HG02588 (cell line): ENCODE data around the gene UQCRH.
A peak's percentile ranks its signal among the peaks of the same experiment; 100 is the strongest.

Experiments
- ATAC-seq: cut with Tn5 transposase; IDR thresholded peaks from one replicate; pipeline ENCODE4 v1.9.1; 2021; ENCODE audit warnings: mild to moderate bottlenecking, moderate library complexity; ENCODE audit not compliant: unreplicated experiment

Gene UQCRH

DNA sequence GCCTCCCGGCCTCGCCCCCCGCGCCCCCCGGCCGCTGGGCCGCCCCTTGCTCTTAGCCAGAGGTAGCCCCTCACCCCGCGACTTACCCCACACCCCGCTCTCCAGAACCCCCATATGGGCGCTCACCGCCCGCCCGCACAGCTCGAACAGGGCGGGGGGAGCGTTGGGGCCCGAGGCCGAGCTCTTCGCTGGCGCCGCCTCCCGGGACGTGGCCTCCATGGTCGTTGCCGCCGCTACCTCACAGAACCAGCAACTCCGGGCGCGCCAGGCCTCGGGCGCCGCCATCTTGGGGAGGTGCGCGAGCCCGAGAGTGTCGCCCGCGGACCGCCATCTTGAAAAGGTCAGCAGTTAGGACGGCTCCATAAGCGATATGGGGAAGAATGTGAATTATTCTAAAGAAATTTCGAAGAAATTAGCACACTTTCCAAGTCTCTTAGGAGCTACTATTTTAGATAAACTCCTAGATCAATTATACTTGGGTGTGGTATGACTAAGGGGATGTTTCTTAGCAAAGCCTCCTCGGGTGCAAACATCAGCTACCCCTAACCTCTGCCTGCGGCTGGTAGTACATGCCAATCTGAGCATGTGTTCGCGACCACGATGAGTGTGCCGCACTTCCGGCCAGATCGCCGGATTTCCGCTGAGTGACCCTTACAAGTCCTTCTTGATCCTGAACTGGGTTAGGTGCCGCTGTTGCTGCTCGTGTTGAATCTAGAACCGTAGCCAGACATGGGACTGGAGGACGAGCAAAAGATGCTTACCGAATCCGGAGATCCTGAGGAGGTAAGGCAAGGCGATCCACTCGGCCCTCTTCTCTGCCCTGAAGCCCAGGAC is at the start of gene UQCRH, which contains the start of gene LRRC41:
Gene UQCRH, plus strand, starts transcription at position 661 of the 834 bp plus-strand sequence. Its CDS starts 69 bp downstream, at position 730.
Gene LRRC41, minus strand, starts transcription at position 579 of the 834 bp plus-strand sequence. Its CDS starts 294 bp downstream, at position 285.
- ATAC-seq: peak; percentile 74

DNA sequence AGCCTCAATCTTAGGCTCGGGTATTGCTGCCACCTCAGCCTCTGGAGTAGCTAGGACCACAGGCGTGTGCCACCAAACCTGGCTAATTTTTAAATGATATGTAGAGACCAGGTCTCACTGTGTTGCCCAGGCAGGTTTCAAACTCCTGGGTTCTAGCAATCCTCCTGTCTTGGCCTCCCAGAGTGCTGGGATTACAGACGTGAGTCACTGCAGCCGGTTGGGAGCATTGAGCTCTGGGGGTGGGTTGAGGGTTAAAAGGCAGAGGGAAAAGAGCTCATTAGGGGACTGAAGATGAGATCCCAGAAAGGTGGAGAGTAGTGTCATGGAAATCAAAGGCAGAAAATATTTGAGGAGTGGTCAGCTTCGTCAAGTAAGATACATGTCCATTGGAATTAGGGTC is 48.8 kb upstream of the UQCRH start:
- no peak for ATAC-seq

DNA sequence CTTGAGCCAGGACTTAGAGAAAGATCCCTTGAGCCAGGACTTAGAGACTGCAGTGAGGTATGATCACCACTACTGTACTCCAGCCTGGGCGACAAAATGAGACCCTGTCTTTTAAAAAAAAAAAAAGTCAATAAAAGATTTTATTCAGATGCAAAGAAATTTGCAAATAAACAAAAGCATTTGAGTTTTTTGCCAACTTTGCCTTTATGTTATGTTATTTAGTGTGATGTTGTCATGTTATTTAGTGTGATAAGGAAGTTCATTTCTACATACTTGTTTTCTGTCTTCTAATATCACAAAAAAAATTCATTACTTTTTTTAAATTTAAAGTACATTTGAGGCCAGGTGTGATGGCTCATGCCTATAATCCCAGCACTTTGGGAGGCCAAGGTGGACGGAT is 47.0 kb upstream of the UQCRH start:
- no peak for ATAC-seq

DNA sequence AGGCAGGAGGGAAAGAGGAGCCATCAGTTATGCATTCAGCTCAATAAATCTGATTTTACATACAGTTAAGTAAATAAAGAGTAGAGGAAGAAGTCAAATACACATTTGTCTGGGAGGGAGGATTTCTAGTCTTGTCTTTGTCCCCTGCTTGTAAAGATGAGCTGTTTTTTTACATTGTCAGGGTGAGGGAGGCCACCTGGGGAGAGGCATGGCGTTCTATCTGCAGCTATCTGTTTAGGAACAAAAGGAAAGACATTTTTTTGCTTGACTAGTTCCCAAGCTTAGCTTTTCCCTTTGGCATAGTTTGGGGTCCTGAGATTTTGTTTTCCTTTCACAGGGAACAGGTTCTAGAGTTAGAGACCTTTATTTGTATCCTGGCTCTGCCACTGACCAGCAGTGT is 41.0 kb upstream of the UQCRH start:
- no peak for ATAC-seq

DNA sequence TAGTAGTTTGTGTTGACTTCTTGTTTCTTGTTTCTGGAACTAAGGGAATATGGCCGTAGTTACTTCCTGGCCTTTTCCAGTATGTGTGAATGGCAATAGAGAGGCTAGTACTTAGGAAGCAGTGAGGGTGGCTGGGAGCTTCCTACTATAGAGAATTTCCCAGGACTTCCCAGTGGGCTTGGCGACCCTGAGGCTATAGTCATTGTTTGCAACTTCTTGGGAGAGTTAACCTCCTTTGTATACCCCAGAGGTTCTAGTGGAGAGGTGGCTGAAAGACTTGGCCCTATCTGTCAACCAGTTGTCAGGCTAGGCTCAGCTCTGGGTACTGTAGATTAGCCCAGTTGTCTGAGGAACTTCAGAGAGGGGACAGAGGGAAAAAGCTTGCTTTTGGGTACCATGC is 40.4 kb upstream of the UQCRH start:
- no peak for ATAC-seq

DNA sequence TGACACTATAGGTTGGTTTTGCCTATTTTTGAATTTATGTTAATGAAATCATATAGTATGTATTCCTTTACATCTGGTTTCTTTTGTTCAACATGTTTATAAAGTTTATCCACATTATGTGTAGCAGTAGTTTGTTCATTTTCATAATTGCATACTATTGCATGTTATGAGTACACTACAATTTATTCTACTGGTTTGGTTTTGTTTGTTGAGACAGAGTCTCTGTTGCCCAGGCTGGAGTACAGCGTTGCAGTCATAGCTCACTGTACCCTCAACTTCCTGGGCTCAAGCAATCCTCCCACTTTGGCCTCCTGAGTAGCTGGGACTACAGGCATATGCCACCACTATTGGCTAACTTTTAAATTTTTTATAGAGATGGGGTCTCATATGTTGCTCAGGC is 34.9 kb upstream of the UQCRH start:
- no peak for ATAC-seq

DNA sequence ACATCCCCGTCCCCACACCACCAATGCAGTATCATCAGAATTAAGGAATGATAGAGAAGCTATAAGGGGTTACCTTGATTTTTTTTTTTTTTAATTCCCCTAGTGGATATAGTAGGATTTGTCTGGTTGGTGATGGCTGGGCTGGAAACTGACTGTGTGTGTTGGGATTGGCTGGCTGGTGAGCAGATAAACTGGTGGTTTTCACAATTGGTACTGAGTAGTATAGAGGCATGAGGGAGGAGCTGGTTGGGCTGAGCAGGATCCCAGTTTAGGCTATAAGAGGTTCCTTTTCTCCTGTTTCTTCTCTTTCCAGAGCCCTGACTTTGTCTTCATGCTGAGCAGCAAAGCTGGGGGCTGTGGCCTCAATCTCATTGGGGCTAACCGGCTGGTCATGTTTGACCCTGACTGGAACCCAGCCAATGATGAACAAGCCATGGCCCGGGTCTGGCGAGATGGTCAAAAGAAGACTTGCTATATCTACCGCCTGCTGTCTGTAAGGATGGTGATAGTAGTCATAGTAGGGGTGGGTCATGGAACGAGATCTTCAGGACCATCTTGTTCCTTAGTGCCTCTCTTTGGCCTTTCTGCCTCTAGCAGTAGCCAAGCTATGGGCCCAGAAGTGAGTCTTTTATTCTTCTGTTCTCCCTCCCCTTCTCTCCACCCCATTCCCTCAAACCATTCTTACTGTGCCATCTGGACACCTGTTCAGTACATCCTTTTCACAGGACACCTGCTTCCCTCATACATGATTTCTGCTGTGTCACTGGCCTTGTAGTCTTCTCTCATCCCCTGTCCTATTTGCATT is 29.1 kb upstream of the UQCRH start:
- no peak for ATAC-seq

DNA sequence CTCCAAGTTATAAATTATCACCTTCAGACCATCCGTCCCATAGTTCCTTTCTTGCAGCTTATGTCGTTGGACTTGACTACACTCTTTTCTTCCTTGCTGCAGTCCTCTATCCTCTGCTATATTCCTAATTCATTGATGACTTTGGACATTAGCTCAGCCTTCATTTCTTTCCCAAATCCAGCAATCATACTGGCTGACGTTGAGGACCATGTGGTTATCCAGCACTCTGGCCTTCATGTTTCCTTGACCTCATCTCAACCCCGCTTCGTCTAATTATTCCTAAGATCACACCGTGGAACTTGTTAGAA is 28.5 kb upstream of the UQCRH start:
- no peak for ATAC-seq

DNA sequence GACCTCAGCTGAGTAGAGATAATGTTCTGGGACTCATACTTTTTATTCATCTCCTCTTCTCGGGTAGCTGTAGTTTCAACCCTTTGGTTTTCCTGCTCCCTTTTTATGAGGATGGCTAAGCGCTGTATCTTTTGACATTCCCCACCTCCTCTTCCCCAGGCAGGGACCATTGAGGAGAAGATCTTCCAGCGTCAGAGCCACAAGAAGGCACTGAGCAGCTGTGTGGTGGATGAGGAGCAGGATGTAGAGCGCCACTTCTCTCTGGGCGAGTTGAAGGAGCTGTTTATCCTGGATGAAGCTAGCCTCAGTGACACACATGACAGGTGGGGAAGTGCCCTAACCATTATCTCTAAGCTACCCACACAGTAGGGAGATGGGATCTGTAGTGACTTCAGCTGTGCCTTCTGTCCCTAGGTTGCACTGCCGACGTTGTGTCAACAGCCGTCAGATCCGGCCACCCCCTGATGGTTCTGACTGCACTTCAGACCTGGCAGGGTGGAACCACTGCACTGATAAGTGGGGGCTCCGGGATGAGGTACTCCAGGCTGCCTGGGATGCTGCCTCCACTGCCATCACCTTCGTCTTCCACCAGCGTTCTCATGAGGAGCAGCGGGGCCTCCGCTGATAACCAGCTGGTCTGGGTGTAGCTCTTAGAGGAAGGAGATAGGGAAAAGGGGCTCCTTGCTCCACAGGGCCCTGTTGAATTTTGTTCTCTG is 25.7 kb upstream of the UQCRH start:
- ATAC-seq: no peak

DNA sequence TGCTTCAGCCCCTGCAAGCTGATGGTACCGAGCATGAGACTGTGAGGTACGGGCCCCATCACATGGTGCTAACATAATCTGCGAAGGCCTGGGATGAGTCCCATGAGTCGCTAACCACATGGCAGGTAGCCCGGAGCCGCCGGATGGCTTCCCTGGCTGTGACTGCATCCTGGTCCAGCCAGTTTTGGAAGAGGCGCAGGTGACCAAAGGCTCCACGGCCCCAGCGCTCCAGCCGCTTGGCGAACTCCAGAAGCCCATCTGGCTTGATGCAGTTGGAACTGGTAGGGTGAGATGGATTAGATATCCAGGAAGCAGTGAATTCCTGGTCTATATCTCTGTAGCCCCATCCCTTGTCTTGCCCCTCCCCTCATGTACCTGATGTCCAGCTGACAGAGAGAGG is 24.7 kb upstream of the UQCRH start:
- no peak for ATAC-seq

DNA sequence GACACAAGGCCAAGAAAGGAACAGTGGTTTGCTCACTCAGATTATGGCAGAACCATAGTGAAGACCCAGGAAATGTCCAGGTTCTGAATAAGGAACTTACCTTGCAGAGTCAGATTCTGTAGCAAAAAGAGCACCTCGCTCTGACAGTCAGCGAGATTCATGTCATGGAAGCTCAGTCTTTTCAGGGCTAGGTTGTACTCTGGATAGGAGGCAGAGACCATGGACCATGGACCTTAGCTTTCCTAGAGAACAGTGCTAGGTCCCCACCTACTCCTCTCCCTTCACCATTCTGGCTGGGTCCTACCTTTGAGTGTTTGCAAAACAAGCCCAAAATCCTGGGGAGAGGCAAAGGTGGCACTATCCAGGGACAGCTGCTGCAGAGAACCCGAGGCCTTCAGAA is 23.4 kb upstream of the UQCRH start:
- no peak for ATAC-seq

DNA sequence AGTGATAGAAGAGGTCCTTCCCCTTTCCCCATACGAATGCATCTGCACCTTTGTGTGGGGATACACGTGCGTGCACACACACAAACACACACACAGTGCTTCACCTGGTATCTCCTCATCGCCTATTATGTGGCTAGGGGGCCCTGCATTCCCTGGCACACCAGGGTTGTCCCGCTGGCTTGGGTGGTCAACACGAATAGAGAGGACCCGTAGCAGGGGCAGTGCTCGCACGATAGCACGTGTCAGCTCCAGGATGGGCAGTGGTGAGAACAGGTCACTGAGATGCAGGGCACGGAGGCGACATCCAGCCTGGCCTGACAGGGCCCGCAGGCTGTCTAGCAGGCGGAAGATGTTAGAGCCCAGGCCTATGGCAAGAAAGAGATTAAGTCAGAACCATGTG is 22.5 kb upstream of the UQCRH start:
- ATAC-seq: no peak

DNA sequence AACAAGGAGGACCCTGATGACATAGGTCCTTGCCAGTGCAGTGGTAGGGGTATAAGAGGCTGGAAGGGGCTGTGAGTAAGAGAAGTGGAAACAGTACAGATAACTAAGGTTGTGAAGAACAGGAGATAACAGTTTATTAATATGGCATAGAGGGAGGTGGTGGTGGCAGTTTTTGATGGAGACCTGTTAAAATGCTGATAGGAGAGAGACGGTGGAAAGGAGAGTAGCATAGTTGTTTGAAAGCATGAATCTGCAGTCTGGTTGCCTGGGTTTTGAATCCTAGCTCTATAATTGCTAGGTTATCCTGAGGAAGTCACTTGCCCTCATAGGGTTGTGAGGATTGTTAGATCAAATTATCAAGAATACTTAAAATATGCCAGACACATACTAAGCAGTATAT is 19.4 kb upstream of the UQCRH start:
- no peak for ATAC-seq

DNA sequence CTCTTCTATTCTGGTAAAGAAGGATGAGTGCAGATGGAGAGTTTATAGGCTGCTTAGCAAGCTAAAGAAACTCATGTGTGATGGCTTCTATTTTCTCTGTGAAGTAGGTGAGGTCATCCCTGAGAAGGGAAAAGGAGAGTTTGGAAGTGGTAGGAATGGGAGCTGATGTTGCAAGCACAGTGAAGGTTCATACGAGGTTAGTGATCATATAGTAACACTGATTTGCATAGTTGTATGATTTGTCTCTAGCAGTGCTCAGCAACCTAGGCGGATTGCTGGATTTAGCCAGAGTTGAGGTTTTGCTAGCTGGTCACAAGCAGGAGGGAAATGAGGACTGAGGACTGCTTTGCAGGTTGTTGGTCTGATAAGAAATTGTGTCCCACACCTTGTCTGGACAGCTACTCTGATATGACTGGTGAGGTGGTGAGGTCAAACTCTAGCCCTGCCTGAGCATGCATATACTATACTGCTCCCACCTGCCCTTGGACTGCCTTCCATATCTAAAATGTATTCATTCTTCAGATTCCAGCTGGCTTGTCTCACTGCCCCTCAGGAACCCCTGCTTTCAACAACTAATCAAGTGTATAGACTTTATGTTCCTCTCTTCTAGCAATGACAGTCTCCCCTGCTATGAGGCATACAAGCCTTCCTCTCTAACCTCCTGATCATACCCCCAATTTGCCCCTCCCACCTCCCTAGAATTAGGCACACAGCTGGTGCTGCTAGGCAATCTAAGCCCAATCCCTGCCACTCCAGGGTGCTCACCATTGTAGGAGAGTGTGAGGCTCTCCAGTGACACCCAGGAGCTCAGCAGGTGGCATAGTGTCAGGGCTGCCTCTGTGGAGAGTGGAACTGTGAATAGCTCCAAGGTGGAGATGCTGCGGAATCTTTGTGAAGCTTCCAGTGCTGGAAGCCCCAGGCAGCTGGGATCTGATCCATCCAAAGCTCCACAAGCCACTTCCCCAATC is 18.6 kb upstream of the UQCRH start:
- no peak for ATAC-seq

DNA sequence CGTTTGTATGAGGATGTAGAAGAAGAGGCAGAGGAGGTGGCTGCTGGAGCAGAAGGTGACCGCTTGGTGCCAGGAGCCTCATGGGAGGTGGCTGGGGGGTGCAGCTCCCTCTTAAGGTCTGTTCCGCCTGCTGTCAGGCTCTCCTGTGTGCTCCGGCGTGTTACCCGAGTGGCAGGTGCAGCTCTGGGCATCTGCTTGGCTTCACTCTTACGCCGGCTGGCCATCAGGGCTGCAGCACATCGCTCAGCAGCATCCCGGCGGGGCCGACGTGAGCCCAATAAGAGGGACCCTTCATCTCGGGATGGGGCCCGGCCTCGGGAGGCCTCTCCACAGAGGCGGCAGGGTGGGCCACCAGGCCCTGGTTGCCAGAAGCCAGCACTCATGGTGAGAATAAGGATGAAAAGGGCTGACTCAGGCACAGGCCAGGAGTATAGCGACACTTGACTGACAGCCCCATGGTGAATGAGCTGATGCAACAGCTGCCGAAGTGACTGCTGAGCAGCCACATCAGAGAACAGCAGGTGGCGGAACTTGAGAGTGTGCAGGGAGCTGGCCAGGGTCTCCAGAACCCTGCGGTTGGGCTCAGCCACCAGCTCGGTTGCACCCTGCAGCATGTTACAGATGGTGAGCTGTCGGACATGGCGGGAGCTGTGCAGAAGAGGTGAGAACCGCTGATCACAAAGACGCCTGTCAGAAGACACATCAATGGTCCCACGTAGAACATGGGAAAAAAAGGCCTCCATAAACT is 17.6 kb upstream of the UQCRH start:
- no peak for ATAC-seq

DNA sequence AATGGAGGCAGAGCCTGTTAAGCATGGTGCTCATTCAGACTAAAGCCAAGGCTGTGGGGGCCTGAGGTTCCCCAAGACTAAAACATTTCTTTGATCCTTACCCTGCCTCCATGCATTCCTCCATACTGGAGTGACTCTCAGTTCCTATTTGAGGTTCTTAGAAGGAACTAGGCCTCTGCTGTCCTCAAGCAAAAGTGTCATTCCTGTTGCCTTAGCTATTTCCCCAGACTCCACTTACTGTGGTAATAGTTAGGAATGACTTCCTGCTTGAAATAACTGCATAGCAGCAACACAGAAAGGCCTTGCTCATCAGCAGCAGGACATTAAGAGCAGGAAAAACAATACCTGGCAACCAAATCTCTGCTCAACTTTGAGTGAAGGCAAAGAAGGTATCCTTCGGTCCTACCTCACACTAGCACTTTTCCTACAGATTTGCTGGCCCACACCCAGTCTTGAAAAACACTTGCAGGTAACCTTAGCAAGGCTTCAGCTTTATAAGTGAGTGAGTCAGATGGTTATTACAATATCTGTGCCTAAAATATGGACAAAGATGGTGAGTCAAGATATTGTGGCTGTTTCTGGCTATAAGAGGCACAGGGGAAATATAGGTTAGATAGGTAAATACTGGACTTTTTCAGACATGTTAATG is 14.9 kb upstream of the UQCRH start:
- no peak for ATAC-seq

DNA sequence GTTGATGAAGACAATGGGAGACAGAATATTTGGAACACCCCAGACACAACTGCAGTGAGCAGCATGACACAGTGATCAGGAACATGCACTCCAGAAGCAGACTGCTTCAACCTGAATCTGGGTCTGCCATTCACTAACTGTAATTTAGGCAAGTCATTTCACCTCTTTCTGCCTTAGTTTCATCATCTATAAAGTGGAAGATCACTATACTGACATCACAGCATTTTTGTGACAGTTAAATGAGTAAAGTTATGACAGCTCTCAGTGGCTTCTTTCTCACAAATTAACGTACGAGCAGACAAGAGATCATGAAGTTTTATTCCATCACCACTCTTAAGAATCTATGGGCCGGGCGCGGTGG is 14.4 kb upstream of the UQCRH start:
- ATAC-seq: no peak

DNA sequence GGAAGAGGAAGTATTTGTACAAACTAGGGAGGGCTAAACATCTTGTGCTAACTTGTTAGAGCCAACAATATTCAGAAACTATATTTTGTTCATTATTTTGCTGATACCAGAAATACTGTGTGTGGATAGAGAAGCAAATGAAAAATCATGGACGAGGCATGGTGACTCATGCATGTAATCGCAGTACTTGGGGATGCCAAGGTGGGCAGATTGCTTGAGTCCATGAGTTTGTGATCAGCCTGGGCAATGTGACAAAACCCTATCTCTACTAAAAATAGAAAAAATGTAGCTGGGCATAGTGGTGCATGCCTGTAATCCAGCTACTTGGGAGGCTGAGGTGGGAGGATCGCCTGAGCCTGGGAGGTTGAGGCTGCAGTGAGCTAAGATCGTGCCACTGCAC is 13.5 kb upstream of the UQCRH start:
- ATAC-seq: no peak

DNA sequence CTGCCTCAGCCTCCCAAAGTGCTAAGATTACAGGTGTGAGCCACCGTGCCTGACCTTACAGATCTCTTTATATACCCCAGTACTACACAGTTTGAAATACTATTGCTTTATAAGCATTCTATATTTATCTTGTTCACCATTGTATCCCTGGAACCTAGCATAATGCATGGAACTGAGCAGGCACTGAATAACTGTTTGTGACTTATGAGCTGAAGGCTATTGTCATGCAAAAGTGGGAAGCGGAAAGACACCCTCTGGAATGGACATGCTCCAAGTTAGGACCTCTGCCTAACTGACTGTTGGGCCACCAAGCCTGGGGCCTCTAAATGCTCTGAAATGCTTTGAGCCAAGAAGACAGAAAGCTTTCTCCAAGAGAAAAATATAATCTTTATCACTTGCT is 8.2 kb upstream of the UQCRH start:
- ATAC-seq: no peak
